GM15510 (cell line): Measurements from ENCODE around the gene ZC3H12A.

Experiments
- POLR2A ChIP-seq: IDR thresholded peaks from 3 replicates; pipeline ENCODE4 v1.6.1; 2011; ENCODE audit warnings: borderline replicate concordance; ENCODE audit not compliant: insufficient read length; ENCODE audit errors: extremely low read depth

Gene ZC3H12A

DNA sequence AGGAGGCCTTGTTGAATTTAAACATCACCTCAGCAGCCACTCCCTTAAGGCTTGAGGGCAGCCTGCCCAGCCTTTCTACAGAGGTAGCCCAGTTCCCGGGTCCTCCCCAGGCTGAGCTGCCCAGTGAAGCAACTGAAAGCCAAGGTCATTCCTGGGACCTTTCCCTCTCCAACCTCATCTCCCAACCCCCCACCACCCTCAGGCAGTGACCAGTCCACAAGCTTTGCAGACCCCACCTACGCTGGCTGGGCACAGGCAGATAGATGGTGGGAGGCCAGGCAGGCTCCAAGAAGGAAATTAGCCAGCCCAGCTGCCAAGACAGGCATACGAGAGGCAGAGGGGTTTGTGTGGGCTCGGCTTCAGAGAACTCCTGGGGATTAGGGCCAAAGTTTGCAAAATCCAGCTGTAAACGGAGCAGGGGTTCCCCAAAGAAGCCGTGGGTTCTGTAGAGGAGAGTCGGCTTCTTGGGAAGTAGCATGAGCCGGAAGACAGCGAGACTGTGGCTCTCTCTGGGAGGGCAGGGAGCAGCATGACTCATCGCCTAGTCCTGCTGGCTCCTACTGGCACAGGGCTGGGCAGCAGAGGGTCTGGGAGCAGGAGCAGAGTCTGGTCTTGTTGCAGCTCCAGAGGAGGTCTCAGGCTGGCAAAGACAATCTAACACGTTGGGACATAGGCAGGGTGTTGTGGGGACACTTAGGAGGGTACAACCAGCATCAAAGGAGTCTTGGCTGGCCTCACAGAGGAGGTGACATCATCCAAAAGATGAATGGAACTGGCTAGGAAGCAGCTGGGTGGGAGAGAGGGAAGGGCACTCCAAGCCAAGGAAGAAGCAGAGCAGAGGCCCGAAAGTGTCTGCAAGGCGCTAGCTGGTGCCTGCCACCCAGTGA lies 2.8 kb upstream of the ZC3H12A start:
- no peak for TF ChIP-seq POLR2A

DNA sequence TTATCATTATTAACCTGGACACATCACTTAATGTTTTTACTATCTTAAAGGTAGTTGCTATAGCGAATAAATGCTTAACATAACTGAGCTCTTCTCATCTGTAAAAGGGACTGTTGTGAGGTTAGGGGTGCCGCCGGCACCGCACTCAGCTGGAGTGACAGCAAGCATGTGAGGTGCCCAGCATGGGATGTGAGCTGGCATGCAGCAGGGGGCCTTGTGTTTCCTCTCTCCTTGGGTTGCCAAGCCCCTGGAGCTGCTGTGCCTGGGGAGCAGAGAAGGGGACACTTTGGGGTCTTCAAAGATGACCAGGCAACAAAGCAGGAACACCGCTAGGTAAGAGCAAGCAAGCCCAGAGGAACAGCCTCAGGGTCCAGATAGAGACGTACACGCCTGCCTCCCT lies 2.1 kb upstream of the ZC3H12A start:
- no peak for TF ChIP-seq POLR2A

DNA sequence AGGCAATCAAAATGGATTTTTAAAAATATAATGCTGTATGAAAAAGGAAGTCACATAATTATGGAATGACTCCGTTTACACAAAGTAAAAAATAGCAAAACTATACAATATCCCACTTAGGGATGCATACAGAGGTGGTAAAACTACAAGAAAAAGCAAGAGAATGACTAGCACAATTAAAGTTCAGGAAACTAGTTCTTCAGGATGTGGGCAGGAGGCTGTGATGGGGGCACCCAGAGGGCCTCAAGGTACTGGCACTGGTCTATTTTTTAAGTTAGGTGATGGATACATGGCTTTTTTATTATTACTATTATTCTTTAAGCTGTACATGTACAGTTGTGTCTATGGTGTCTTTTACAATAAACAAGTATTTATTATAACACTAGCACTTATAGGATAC lies 1.4 kb upstream of the ZC3H12A start:
- no peak for TF ChIP-seq POLR2A

DNA sequence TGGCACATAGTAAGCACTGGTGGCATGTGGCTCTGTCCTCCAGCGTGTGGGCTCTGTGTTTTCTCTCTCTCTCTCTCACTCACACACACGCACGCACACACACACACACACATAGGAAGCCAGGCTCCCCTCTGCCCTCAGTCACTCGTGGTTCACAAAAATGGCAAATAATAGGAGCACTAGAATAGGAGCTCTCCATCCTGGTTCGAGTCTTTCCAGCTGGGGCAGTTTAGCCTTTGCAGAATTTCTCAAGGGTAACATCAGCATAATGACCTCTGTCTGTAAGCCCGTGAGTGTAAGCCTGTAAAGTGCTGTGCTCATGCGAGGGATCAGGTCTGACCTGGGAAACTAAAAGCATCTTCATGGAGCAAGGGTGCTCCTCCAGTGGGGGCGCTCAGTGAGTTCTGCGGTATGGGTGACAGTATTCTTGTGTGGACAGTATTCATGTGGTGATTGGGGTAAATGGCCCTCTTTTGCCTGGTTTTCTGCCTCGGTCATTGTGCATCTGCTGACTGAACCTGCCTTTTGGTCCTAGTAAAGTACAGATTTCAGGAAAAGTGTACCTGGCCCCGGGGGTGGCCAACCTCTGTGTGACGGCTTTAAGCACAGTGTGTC lies 842 bp upstream of the ZC3H12A start:
- no peak for TF ChIP-seq POLR2A

DNA sequence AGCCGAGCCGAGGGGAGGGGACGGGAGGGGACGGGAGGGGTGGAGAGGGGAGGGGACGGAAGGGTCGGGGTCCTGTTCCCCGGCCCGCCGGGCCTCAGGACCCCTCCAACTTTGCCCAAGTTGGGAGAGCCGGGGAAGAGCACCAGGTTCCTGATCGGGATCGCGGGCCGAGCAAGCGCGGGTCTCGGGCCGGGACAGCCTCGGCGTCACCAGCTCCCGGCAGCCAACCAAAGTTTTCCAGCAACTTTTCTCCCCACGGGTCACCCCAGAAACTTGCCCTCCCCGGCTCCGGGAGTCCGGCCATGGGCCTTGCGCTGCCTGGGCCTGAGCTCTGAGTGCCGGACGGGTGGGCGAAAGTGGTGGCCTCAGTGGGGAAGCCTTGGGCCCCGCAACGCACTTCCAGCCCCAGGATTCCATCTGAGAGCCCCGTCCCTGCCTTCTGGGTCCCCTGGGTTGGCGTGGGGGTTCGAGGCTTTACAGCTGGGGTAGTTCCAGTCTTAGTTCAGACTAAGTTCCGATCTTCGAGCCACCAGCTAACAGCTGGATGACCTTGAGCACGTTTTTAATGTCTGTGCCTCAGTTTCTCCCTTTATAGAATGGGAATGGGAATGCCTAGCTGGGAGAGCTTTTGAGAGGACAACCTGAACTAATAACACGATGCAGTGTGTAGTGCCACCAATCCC lies 458 bp downstream of the ZC3H12A start:
- TF ChIP-seq POLR2A: no peak

DNA sequence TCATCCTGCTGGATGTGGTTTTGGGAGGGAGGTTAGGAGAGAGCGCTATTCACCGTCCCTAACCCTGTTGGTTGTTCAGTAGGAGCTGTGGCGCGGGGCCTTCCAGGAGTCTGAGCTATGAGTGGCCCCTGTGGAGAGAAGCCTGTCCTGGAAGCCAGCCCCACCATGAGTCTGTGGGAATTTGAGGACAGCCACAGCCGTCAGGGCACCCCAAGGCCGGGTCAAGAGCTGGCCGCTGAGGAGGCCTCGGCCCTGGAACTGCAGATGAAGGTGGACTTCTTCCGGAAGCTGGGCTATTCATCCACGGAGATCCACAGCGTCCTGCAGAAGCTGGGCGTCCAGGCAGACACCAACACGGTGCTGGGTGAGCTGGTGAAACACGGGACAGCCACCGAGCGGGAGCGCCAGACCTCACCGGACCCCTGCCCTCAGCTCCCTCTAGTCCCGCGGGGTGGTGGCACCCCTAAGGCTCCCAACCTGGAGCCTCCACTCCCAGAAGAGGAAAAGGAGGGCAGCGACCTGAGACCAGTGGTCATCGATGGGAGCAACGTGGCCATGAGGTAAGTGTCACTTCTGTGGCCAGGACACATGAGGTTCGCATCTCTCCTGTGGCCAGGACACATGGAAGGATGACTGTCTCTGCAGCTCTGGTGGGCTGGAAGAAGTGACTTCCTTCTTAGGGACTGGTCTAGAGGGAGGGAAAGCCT lies 1.2 kb downstream of the ZC3H12A start:
- TF ChIP-seq POLR2A: peak; percentile 15

DNA sequence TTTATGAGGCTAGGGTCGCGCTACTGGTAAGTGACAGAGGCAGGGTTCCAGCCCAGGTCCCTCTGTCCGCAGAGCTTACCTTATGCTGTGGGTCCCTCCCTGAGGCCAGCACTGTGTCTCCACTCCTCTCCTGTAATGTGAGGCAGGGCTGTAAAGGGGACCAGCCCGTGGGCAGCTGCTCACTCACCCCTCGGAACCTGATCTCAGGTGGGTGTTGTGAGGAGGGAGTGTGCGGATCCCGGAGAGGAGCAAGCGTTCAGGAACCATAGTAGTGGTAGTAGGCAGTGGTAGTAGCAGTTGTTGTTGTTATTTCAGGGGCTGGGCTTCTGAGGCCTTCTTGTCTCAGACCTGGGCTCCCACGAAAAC lies 1.7 kb downstream of the ZC3H12A start:
- TF ChIP-seq POLR2A: no peak

DNA sequence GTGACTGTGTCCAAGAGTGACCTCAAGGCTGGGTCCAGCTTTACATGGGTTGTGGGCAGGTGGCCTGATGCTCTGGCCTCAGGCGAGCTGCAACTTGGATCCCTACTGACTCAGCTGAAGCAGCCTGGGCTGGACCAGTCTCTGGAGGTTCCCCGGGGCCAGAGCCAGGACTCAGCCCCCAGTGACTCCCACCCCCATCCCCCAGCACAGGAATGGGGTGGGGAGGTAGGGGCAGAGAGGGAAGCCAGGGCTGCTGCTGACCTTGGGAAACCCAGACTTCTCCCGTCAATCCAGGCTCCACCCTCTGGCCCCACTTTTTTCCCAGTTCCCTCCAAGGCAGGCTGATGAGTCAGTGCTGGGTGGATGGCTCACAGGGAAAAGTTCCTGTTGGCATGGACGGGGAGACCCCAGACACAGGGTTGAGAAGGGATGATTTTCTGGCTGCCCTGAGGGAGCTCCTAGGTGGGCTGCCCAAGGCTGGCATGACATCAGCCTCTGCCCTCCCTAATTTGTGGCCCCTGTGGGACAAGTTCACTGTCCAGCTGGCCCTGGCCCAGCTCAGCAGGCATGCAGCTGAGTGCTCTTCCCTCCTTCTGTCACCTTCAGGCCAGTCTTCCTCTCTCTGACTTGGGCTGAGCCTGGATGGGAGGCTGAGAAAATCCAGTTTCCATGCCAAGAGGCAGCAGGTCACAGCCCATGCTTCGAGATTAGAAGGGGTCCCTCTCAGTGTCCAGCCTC lies 2.2 kb downstream of the ZC3H12A start:
- TF ChIP-seq POLR2A: no peak

DNA sequence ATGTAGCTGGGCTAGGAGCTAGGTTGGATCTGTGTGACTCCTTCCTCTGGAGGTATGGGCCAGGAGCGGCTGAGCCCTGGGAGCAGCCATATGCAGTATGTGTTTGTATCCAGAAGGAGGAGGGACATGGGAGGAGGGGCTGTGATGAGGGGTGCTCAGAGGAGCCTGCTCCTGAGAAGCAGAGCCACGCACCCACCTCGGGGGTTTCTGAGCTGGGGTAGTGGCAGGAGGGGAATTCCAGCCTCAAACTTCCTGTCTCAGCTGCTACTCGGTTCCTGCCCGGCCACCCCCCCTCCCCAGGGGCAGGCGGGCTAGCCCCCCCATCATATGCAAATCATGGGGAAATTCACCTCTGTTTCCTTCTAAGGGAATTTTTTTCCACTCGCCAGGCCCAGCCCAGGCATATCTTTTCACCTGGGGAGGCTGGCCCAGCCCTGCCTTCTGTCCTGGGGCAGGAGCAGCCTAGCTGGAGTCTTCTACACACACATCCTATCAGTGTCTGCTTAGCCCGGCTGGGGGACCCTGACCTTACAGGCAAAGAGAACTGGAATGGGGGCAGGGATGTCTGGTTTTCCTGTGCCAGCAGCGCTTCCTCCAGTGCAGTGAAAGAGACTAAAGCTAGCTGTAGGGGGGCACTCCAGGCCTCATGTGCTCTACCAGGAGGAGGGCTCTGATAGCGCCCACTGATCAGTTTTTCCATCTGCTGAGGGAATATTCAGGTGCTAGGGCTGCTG lies 3.0 kb downstream of the ZC3H12A start:
- peak; percentile 60 for TF ChIP-seq POLR2A

DNA sequence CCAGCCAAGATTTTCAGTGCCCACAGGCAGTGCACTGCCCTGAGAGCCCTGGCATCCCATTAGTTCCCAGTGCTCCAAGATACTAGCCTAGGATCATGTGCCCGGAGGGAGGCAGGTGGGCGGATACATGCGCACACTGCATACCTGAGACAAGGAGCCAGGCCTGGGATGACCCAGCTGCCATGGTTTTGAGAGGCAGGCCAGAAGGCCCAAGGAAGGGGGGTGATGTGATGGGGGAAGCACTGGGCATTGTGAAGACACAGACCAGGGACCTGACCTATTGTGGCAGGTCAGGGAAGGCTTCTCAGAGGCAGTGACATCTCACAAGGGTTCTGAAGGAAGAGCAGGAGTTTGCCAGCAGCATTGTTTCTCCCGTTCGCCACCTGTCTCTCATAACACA lies 3.6 kb downstream of the ZC3H12A start:
- TF ChIP-seq POLR2A: no peak

DNA sequence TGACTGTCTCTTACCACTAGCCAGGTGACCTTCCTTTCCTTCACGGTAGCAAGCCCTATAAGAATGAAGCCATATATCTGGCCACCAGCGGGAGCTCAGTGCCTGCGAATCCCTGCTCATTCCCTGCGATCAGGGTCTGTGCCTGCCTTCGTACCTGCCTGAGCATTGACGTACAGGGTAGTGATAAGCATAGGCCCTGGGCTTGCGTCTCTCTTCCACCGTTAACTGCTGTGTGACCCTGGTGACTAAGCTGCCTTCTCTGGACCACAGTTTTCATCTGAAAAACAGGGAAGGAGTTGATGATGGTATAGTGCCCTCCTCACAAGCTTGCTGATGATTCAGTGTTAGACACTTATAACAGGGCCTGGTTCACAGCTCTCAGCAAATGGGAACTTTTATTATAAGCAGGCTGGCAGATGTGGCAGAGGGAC lies 4.1 kb downstream of the ZC3H12A start:
- peak; percentile 37 for TF ChIP-seq POLR2A

DNA sequence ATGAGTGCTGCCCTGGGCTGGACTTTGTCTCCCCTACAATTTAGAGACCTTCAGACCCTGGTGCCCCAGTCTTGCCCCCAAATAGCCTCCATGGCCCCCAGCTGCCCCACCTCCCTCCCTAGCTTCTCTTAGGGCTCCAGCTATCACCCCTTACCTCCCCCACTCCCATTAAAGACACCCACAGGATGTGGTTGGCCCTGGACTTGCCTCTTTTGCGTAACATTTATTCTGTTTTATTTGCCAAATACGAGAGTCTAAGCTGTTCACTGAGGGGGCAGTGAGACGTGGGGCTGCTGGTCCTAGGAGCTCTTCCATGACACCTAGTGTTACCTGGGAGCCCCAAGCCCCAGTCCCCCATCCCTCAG lies 4.5 kb downstream of the ZC3H12A start:
- no peak for TF ChIP-seq POLR2A

DNA sequence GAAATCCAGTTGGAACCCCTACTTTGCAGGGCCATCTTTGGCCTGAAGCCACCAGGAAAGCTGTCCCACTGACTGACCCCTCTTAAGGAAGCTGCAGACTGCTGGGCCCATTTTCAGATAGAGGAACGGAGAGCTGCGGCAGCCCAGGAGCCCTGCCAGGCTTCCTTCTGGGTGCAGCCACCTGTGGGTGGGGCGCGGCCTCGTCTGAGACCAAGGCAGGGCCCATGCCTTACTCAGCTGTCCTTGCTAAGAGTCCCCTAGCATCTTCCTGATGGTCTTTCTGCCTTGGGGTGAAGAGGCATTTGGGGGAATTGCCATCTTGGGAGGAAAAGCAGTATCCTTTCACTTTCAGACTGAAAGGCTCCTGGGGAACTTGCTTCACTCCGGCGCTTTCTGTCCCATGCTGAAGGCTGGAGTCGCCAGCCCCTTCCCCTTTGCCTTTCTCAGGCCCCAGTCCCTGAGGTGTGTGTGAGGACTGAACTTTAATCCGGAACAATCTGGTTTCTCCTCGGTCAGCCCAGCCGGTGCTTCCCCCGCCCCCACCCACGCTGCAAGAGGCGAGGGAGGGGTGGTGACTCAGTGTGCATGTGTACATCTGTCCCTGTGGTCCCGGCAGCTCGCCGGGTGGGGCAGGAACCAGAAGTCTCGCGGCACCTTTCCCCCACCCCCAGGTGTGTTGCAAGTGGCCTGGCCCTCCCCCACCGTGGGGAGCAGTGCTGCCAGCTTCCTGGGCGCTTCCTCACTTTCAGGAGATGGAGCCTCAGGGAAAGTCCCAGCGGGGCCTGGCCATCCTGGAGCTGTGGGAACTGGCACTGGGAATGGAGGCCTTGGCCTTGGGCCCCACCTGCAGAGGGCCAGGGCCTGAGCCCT lies 5.1 kb downstream of the ZC3H12A start:
- peak; percentile 55 for TF ChIP-seq POLR2A
